HepG2 (cell line): ENCODE measurements around the gene SHC1. TPM values are rescaled to one million over a fixed set of nuclear protein-coding genes. Genes with fewer than 3 reads are reported as not detected.

Source experiments
- ARID2 ChIP-seq: sonication (generic); formaldehyde crosslinking; IDR thresholded peaks from 2 replicates; pipeline ENCODE4 v1.8.1; 2022; ENCODE audit warnings: mild to moderate bottlenecking, missing genetic modification reagents, borderline replicate concordance
- CBX1 ChIP-seq: IDR thresholded peaks from one replicate; pipeline ENCODE4 v1.6.1; 2016; ENCODE audit warnings: antibody characterized with exemption, low read depth
- CREB1 ChIP-seq, 2 experiments: fragments of 450-650 bp in 1 of 2; IDR thresholded peaks; 2 replicates each; pipeline ENCODE4 v1.6.1; 2016 to 2017; ENCODE audit warnings: control low read depth in 1 of 2, mild to moderate bottlenecking in 1 of 2, missing compliant biosample characterization in 1 of 2, missing genetic modification characterization in 1 of 2
- KLF11 ChIP-seq: IDR thresholded peaks from 2 replicates; pipeline ENCODE4 v1.6.1; 2016; ENCODE audit warnings: missing compliant biosample characterization
- MAF1 ChIP-seq: sonication (generic); formaldehyde crosslinking; IDR thresholded peaks from 2 replicates; pipeline ENCODE4 v1.5.0; 2020; ENCODE audit warnings: missing genetic modification reagents, borderline replicate concordance
- MYNN ChIP-seq: sonication (generic); formaldehyde crosslinking; IDR thresholded peaks from 2 replicates; pipeline ENCODE4 v1.4.0; 2020; ENCODE audit warnings: mild to moderate bottlenecking, low read depth, missing genetic modification reagents
- NCOA1 ChIP-seq: sonication (generic); formaldehyde crosslinking; IDR thresholded peaks from 2 replicates; pipeline ENCODE4 v1.9.0; 2021; ENCODE audit warnings: missing genetic modification reagents
- RBM39 ChIP-seq: fragments of 200-400 bp; formaldehyde crosslinking; IDR thresholded peaks from one replicate; pipeline ENCODE4 v1.6.1; 2018; ENCODE audit warnings: antibody characterized with exemption, mild to moderate bottlenecking, low read depth, low read length; ENCODE audit not compliant: poor library complexity, severe bottlenecking
- SIX1 ChIP-seq: sonication (generic); formaldehyde crosslinking; IDR thresholded peaks from 2 replicates; pipeline ENCODE4 v1.4.0; 2020; ENCODE audit warnings: missing genetic modification reagents, borderline replicate concordance
- SP4 ChIP-seq: sonication (generic); formaldehyde crosslinking; IDR thresholded peaks from 2 replicates; pipeline ENCODE4 v1.8.1; 2023; ENCODE audit warnings: mild to moderate bottlenecking, missing genetic modification reagents
- SP5 ChIP-seq: IDR thresholded peaks from 2 replicates; pipeline ENCODE4 v1.6.1; 2016; ENCODE audit warnings: low read depth, borderline replicate concordance
- TRIM24 ChIP-seq: sonication (generic); formaldehyde crosslinking; IDR thresholded peaks from 2 replicates; pipeline ENCODE4 v1.8.0; 2022; ENCODE audit warnings: mild to moderate bottlenecking, missing genetic modification reagents
- ZBTB1 ChIP-seq: sonication (generic); formaldehyde crosslinking; IDR thresholded peaks from 2 replicates; pipeline ENCODE4 v1.4.0; 2020; ENCODE audit warnings: missing genetic modification reagents, borderline replicate concordance
- ZFAT ChIP-seq: sonication (generic); formaldehyde crosslinking; conservative IDR thresholded peaks from 2 replicates; pipeline ENCODE4 v1.8.1; 2023; ENCODE audit warnings: missing genetic modification reagents, inconsistent platforms
- ZFP37 ChIP-seq: sonication (generic); formaldehyde crosslinking; IDR thresholded peaks from 2 replicates; pipeline ENCODE4 v1.4.0; 2020; ENCODE audit warnings: missing genetic modification reagents, borderline replicate concordance
- ZNF121 ChIP-seq: sonication (generic); formaldehyde crosslinking; IDR thresholded peaks from 2 replicates; pipeline ENCODE4 v1.5.0; 2020; ENCODE audit warnings: mild to moderate bottlenecking, missing genetic modification reagents
- ZNF605 ChIP-seq: sonication (generic); formaldehyde crosslinking; IDR thresholded peaks from 2 replicates; pipeline ENCODE4 v1.8.0; 2022; ENCODE audit warnings: mild to moderate bottlenecking, missing genetic modification reagents
- ZNF646 ChIP-seq: sonication (generic); formaldehyde crosslinking; IDR thresholded peaks from 2 replicates; pipeline ENCODE4 v1.9.0; 2021; ENCODE audit warnings: mild to moderate bottlenecking, missing genetic modification reagents
- ZNF737 ChIP-seq: sonication (generic); formaldehyde crosslinking; IDR thresholded peaks from 2 replicates; pipeline ENCODE4 v1.5.0; 2020; ENCODE audit warnings: missing genetic modification reagents, mild to moderate bottlenecking, borderline replicate concordance
- ZNF772 ChIP-seq: sonication (generic); formaldehyde crosslinking; IDR thresholded peaks from 2 replicates; pipeline ENCODE4 v1.5.0; 2020; ENCODE audit warnings: mild to moderate bottlenecking, missing genetic modification reagents
- ZSCAN21 ChIP-seq: sonication (generic); formaldehyde crosslinking; IDR thresholded peaks from 2 replicates; pipeline ENCODE4 v1.8.0; 2022; ENCODE audit warnings: mild to moderate bottlenecking, missing genetic modification reagents, moderate library complexity, borderline replicate concordance
- polyA plus RNA-seq, 8 experiments: library from polyadenylated mRNA; depleted of rRNA in 3 of 8; stranded (reverse) in 7 of 8; unstranded in 1 of 8; fragments of >200 nt; fragmentation: Illumina TruSeq in 4 of 8; extraction: Trizol in 4 of 8; gene quantifications; 2 replicates each; pipeline versions ENCODE4 v1.2.1 to v1.2.3, GENCODE V29; 2011 to 2016; ENCODE audit warnings: low read depth in 4 of 8, missing spikeins in 1 of 8, mixed read lengths in 1 of 8; ENCODE audit not compliant: insufficient read depth in 1 of 8
- total RNA-seq, 5 experiments: library from RNA; depleted of rRNA; stranded (reverse); fragments of >200 nt; fragmentation: Illumina TruSeq; extraction: Trizol; gene quantifications; 2 replicates each; pipeline ENCODE4 v1.2.3, GENCODE V29; 2016; ENCODE audit warnings: low read depth in 1 of 5
- TF ChIP-seq, protein P1 (sequence below): sonication (generic); formaldehyde crosslinking; IDR thresholded peaks from 2 replicates; pipeline ENCODE4 v1.5.0; 2020; ENCODE audit warnings: mild to moderate bottlenecking, missing genetic modification reagents, moderate library complexity

Gene SHC1
- total and polyA plus RNA-seq, 2 of the 13 experiments (the other 11 are each of a cell fraction or from before 2014, with no cell fraction given), result 52.0 to 137 TPM

- TF ChIP-seq ZBTB1 (CRISPR knock-in tag), result no peak
- TF ChIP-seq ZNF772 (CRISPR knock-in tag), result no peak
- no peak for TF ChIP-seq SIX1
- TF ChIP-seq RBM39, result no peak
- no peak for TF ChIP-seq MYNN (CRISPR knock-in tag)
- TF ChIP-seq ZNF646 (CRISPR knock-in tag), result no peak
- TF ChIP-seq SP5, result peak; percentile 20; the same call in 1 of the 2 replicates
- no peak for TF ChIP-seq MAF1
- TF ChIP-seq CBX1, result no peak
- no peak for TF ChIP-seq ZFAT (CRISPR knock-in tag)
- TF ChIP-seq CREB1 (IDR thresholded peaks at IDR 0.05), result no peak
- peak; percentile 6; the same call in 1 of the 2 replicates for TF ChIP-seq CREB1 (CRISPR knock-in tag; IDR thresholded peaks at IDR 0.05)
- TF ChIP-seq ZFP37 (CRISPR knock-in tag), result no peak
- no peak for TF ChIP-seq ARID2 (CRISPR knock-in tag)
- 0 out of 2 replicates have a peak, but pooled peaks have one; percentile 26 for TF ChIP-seq KLF11
- TF ChIP-seq SP4, result peak; percentile 41; the same call in 1 of the 2 replicates
- TF ChIP-seq ZSCAN21, result no peak
- TF ChIP-seq TRIM24 (CRISPR knock-in tag), result no peak
- TF ChIP-seq NCOA1 (CRISPR knock-in tag), result no peak
- TF ChIP-seq, protein P1, sequence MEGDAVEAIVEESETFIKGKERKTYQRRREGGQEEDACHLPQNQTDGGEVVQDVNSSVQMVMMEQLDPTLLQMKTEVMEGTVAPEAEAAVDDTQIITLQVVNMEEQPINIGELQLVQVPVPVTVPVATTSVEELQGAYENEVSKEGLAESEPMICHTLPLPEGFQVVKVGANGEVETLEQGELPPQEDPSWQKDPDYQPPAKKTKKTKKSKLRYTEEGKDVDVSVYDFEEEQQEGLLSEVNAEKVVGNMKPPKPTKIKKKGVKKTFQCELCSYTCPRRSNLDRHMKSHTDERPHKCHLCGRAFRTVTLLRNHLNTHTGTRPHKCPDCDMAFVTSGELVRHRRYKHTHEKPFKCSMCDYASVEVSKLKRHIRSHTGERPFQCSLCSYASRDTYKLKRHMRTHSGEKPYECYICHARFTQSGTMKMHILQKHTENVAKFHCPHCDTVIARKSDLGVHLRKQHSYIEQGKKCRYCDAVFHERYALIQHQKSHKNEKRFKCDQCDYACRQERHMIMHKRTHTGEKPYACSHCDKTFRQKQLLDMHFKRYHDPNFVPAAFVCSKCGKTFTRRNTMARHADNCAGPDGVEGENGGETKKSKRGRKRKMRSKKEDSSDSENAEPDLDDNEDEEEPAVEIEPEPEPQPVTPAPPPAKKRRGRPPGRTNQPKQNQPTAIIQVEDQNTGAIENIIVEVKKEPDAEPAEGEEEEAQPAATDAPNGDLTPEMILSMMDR, result 0 out of 2 replicates have a peak, but pooled peaks have one; percentile 1
- no peak for TF ChIP-seq ZNF737 (CRISPR knock-in tag)
- no peak for TF ChIP-seq ZNF121 (CRISPR knock-in tag)
- TF ChIP-seq ZNF605 (CRISPR knock-in tag), result no peak
These were observed 14.6 kb downstream of the SHC1 start, which contains the start of gene PBXIP1 (continued) for GRCh38 chr1:154955718-154956543.
